ENCODE measurements around the gene DCBLD2.

DCBLD2 gene

GRCh38 chr3:98772022-98772421 lies 129.5 kb downstream of the DCBLD2 start:
- DNase-seq (ENCODE audit: insufficient read length, low spot score), result no peak
- no peak for FAIRE-seq

DNA sequence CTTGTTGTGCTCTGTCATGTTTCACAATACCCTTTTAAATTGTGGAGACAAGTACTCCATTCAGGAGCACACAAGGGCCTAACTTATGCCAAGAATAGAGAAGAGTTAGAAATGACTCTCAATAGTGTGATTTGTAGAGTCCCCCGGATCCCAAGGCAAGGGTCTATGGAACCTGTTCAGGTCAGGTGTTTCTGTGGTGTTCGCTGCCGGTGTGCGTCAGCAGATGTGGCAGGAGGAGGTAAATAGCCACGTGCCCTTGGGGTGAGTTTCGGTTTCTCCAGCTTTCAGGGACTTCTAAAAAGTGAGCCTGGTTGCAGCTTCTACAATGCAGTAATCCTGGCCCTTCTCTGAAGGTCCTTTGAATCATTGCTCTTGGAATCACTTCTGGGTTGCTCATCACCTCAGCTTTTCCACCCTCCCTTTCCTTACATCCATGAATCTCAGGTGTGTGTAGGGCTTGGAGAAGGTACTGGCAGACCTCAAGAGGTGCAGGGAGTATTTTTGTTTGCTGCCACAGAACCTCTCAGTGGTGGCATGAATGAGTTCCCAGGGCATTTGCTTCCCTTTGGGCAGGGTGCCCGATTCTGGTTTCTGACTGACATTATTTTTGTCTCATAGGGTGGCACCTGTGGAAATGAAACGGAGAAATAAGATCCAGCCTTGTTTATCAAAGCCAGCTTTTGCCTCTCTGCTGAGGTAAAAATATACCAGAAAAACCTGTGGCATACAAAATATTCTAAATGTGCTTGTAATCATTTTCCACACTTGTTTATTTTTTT lies 131.0 kb downstream of the DCBLD2 start:
- FAIRE-seq (no peak), DNase-seq (ENCODE audit: insufficient read length, low spot score) (no peak)

- DNase-seq (ENCODE audit: insufficient read length, low spot score) (no peak), FAIRE-seq (no peak)
These were observed 132.0 kb downstream of the DCBLD2 start for GRCh38 chr3:98769448-98769847.

- DNase-seq (ENCODE audit: insufficient read length, low spot score), result no peak
- FAIRE-seq, result no peak
These were observed 132.5 kb downstream of the DCBLD2 start for GRCh38 chr3:98768961-98769360.

DNA sequence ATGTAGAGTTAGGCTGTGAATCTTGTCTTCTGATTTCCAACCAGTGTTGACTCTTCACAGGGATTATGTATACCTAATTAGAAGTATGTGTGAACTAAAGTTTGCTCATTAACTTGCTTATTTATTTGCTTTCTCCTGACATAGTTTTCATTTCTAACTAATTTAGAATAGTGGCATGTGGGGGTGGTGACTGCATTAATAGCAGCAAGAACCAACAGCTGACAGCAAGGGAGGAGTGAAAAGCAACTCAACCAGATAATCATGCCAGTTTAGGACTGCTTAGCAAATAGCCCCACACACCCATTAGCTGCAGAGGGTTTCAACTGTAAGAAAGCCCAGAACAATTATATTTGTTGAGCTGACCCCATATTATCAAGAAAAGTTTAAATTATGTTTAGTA lies 134.6 kb downstream of the DCBLD2 start:
- no peak for FAIRE-seq
- no peak for DNase-seq (ENCODE audit: insufficient read length, low spot score)

DNA sequence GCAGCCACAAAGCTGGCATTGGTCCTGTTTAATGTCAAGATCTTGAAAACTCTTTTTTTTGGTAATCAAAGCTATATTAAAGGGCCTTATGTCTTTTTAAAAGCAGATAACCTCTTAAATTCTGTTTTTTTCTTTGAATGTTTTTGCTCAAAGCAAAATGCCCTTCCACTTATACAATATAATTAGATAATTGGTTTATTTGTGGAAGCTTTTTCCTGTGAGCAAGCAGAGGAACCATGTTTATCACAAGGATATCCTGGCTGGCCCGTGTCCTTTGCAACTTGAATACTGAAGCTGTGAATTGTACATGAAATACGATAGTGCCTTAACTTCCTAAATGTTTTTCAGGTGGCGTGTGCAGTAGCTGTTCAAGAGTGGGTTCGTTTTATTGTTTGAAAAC lies 135.8 kb downstream of the DCBLD2 start:
- FAIRE-seq, result no peak

DNA sequence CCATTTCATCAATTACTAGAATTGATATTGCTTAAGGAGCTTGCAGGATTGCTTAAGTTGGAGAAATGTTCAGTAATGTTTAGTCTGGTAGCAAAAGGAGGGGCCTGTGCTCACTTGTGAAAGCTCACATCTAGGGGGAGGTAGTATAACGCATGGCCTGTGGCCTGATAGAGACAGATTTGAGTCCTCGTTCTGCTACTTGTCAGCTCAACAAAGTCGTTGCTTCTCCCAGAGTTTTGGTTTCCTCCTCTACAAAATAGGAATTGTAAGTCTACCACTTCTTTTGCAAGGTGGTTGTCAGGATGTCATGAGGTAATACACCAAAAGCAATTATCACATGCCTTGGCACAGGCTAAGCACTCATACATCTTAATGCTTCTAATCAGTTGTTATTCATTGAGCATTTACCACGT lies 137.0 kb downstream of the DCBLD2 start:
- no peak for DNase-seq (ENCODE audit: insufficient read length, low spot score)
- no peak for FAIRE-seq

More for the DNA sequence above, 135.8 kb downstream of the DCBLD2 start:
- DNase-seq (ENCODE audit: insufficient read length, low spot score), result no peak

DNA sequence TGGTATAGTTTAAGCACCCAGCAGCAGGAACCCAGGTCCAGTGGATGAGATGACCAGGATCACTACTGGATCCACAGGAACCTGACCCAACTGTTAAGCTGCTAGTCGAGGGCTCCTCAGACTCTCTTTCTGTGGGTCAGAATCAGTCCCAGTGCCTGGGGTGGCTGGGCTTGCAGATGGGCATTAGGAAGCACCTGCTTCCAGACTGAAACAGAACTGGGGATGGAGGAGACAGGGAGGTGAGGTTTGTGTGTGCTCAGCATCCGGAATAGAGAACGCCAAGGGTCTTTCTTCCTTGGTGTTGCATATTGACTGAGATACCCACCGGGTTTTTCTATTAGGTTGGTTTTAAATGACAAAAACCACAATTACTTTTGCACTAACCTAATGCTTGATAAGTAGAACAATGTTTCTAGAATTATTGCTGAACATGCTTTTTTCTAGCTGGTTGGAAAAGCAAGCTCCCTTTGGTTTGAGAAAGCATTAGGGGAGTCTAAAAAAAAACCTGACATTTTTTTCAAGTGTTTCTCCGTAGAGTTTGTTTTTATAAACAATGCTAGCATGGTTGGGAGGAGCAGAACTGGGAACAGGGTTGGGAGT lies 137.6 kb downstream of the DCBLD2 start:
- FAIRE-seq (no peak), DNase-seq (ENCODE audit: insufficient read length, low spot score) (no peak)

DNA sequence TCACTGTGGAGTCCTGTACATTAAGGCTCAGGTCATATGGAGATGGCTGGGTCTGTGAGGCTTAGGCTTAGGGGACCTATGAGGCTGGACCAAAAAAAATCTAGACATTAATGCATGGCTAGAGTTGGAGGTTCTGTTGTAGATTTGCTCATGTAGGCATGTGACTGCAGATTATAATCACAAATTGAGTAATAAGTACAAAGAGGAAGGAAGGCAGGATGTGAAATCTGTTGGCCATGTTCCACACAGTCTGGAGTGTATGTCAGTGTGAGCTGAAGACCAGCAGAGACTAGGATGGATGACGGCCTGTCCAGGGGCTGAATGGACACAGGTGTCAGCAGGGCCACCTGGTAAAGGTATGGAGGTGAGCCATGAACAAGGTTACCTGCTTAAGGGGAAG lies 138.4 kb downstream of the DCBLD2 start, which contains the start of gene ST3GAL6:
Gene ST3GAL6 (plus strand): TSS at position 265 of the 400 bp plus-strand sequence. CDS start 5,101 bp downstream, outside the sequence.
- DNase-seq (ENCODE audit: insufficient read length, low spot score) (no peak), FAIRE-seq (peak; percentile 84)

GRCh38 chr3:98761643-98762229 lies 139.8 kb downstream of the DCBLD2 start:
- FAIRE-seq, result no peak
- DNase-seq (ENCODE audit: insufficient read length, low spot score), result no peak

GRCh38 chr3:98759629-98760028 lies 141.9 kb downstream of the DCBLD2 start:
- no peak for FAIRE-seq
- no peak for DNase-seq (ENCODE audit: insufficient read length, low spot score)

DNA sequence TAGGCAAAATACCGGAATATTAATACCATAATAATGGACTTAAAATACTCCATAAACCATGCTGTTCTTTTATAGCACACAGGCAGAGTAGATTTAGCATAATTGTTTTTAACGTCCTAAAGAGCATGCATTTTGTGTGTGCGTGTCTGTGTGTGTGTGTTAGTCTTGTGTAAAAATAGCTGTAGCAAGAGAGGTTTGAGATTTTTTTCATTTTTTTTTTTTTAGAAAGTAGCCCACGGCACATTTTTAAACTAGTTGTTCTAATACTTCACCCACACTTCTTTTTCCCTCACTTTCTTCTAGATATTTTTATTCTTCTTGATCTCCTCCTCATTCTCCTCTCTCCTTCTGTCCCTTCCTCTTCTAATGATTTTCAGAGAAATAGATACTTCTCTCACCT lies 145.9 kb downstream of the DCBLD2 start:
- no peak for DNase-seq (ENCODE audit: insufficient read length, low spot score)
- FAIRE-seq, result no peak

DNA sequence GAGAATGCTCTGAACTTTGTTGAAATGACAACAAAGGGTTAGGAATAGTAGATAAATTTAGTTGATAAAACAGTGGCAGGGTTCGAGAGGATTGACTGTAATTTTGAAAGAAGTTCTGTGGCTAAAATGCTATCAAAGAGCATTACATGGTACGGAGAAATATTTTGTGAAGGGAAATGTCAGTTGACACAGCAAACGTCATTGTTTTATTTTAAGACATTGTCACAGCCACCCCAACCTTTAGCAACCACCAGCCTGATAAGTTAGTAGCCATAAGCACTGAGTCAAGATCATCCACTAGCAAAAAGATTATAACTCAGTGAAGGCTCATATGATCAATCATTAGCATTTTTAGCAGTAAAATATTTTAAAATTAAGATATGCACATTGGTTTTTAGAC lies 147.0 kb downstream of the DCBLD2 start:
- no peak for DNase-seq (ENCODE audit: insufficient read length, low spot score)
- no peak for FAIRE-seq

- FAIRE-seq (peak; percentile 55), DNase-seq (ENCODE audit: insufficient read length, low spot score) (no peak)
These were observed 151.1 kb downstream of the DCBLD2 start for GRCh38 chr3:98750276-98750919.

GRCh38 chr3:98746882-98747281 lies 154.6 kb downstream of the DCBLD2 start:
- no peak for DNase-seq (ENCODE audit: insufficient read length, low spot score)
- no peak for FAIRE-seq

DNA sequence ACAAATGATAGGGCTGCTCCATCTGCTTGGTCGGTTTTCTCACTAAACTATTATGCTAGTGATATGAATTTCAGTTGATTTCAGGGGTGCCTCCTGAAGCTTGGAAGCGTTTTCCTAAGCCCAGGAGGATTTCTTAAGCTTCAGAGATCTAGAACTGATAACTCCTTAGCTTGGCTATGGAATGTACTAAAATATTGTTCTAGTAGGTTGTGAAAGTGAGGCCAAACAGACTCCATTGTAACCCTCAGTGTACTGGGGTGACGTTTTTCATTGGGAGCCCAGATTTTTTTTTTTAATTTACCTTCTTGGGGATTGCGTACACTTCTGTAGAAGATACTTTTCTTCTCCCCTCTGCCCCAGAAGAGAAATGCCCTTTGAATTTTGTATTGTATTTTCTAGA lies 155.4 kb downstream of the DCBLD2 start:
- no peak for FAIRE-seq
- DNase-seq (ENCODE audit: insufficient read length, low spot score), result no peak

Data from HTR-8/SVneo (cell line).